ENCODE measurements around the gene CBFA2T3.

- TF ChIP-seq CTCF (IDR thresholded peaks at IDR 0.05) (no peak), POLR2A (IDR thresholded peaks at IDR 0.05) (no peak)
Measured at GRCh38 chr16:88830783-88831182, 146.2 kb downstream of the CBFA2T3 start.
